HS-27A (cell line): ENCODE results near the gene CDH5.

Experiments used
- DNase-seq: peaks from one replicate; pipeline ENCODE4 v3.0.0-alpha.2; 2012; ENCODE audit warnings: low read depth, missing footprints

Gene CDH5

DNA sequence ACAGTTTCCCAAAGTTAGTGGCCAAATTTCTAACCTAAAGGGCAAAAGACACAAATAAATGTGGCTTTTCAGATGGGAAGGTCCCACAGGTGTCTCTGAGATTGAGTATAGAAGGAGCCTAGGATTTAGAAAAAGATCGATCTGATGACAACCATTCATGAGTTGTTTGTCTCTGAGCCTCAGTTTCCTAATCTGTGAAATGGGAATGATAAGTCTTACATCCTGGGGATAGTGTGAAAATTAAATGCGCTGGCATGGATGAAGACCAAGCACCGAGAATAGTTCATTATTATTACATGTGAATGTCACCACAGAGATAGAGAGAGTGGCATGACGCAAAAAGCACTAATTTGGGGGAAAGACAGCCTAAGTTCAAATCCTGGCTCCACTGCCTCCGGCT, 7.2 kb downstream of the CDH5 start:
- no peak for DNase-seq

DNA sequence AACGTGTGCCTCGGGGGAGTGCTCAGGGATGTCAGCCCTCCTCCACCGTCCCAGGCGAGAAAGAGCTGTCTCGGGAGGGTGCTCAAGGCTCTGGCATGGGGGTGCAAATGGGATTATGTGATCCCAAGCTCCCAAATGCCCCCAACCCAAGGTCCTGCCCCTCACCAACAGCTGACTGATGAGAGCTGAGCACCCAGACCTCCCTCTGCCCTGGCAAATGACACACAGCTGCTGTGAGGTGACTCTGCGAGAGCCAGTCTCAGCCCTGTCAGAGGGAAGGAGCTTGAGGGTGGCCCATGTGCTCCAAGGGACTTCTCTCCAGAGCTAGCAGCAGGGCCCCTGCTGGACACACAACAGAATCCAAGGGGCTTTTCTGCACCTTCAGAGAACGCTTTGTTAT, 7.7 kb downstream of the CDH5 start:
- DNase-seq, result no peak

DNA sequence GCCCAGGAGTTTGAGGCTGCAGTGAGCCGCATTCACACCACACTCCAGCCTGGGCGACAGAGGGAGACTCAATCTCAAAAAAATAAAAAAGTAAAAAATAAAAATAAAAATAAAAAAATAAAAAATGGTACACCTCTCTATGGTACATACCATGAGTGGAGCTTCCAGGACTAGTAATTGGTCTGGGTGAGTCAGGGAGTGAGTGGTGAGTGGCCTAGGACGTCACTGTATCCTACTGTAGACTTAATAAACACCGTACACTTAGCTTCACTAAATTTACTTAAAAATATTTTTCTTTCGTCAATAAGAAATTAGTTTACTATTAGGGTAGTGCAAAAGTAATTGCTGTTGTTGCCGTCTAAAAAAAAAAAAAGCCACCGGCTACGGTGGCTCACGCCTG, 9.0 kb downstream of the CDH5 start:
- no peak for DNase-seq

DNA sequence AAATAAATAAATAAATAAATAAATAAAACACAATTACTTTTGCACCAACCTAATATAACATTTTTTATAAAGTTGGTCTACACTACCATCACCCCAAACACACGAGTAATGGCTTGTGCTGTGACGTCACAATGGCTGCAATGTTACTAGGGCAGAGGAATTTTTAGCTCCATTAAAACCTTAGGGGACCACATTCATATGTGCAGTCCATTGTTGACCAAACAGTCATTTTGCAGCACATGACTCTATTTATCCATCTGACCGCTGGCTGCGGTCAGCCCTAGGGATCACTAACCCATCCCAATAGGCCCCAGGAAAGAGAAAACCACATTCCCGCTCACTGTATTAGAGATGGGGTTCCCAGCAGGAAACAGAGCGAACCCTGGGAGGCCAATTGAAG, 9.6 kb downstream of the CDH5 start:
- no peak for DNase-seq

DNA sequence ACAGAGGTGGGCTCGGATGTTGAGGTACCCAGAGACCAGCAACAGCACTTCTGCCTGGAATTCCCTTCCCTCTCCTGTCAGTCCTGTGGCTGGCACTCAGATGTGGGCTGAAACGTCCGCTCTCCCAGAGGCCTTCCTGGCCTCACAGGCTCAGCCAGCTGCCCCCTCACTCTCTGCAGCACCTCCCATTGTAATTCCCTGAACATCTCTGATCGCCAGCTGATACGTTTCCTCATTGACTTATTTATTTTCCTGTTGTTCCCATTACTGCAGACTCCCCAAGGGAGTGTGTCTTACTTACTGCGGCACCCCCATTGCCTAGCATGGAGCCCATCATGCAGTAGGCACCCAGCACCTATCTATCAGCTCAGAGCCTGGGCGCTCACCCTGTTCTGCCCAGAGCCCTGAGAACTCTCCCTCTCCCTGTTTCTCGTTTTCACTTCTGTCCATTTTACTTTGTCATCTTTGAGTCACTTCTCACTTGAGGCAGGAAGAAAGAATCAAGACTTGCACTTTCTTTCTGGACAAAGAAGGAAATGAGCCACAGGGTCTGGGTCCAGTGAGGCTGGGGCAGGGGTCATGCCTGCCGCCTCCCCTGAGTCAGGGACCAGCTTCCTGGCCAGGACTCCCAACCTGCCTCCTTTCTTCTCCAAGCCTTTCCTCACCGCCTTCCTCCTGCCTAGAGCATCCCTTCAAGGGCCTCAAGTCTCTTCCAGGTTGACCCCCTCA, 10.2 kb downstream of the CDH5 start:
- DNase-seq, result no peak

DNA sequence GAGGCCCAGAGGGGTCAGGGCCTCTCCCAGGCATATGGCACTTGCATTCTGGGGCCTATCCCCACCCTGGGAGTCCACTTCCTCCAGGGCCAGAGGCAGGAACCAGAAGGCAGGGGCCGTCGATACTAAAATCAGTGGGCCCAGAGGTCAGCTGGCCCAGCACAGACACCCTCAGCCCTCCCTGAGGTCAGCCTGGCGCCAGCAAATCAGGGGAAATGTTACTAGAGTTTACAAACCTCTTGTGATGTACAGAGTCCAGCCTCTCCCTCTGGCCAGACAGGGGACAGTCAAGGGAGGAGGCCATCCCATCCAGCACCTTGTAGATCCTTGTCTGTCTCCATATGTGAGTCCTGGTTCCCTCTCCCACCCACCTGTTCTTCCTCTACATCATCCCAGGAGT, 10.8 kb downstream of the CDH5 start:
- DNase-seq, result no peak

DNA sequence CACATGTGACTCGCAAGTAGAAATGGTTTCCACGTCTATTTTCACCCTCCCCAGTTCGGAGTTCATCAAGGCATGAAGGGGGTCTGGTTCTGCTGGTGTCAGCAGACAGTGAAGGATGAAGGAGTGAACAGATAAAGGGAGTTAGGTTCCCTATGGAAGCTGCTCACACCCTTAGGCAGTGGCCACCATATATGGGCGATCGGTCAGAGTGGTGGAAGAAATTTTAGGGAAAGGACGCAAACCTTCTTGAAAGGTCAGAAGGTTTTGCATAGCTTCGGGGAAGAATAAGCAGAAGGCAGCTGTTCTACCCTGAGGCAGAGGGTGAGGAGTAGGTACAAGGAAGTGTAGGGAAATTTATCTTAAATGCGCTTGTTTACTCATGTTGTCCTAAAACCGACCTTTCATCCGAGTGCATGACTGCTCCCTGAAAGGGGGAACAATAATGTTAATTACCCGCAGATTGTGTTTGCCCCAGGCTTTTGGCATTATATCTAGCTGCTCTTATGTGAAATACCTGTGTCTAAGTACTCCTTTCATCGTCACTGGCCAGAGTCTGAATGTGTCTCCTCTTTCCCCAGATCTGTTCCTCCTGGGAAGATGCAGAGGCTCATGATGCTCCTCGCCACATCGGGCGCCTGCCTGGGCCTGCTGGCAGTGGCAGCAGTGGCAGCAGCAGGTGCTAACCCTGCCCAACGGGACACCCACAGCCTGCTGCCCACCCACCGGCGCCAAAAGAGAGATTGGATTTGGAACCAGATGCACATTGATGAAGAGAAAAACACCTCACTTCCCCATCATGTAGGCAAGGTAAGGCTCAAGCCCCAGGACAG, 12.5 kb downstream of the CDH5 start:
- no peak for DNase-seq

DNA sequence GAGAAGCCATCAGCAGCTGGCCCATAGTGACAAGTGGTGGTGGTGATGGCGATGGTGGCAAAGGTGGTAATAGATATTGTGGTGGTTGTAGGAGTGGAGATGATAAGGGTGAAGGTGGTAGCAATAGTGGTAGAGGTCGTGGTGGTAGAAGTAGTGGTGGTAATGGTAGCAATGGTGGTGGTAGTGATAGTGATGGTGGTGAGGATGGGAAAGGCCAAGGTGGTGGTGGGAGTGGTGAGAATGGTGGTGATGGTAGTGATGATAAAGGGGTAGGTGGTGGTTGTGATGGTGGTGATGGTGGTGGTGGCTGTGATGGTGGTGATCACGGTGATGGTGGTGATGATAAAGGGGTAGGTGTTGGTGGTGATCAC, 13.1 kb downstream of the CDH5 start:
- no peak for DNase-seq

DNA sequence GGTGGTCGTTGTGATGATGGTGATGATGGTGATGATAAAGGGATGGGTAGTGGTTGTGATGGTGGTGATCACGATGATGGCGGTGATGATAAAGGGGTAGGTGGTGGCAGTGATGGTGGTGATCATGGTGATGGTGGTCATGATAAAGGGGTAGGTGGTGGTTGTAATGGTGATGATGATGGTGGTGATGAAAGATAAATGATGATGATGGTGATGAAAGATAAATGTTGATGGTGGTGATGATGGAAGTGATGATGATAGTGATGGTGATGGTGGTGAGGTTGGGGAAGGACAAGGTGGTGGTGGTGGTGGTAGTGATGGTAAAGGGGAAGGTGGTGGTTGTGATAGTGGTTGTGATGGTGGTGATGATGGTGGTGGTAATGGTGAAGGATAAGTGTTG, 13.9 kb downstream of the CDH5 start:
- DNase-seq, result no peak

DNA sequence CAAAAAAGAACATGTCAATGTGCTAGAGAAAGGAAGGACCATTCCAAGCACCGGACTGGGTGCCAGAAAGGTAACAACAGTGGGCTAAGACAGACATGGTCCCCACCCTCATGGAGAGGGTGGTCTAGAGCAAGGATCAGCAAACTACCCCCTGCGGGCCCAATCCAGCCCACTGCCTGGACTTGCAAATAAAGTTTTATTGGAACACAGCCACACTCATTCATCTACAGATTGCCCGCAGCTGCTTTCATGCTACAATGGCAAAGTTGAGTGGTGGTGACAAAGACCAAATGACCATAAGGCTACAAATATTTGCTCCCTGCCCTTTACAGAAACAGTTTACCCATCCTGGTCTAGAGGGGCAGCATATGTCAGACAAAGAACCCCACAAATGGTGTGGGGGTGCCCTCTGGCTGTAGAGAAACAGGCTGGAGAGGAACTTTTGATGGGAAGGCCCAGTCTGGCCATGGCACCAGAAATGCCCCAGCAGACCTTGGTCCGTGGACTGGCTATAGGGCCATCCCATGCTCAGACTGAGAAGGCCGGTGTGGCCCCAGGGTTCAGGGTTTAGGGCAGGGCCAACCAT, 15.2 kb downstream of the CDH5 start:
- no peak for DNase-seq

DNA sequence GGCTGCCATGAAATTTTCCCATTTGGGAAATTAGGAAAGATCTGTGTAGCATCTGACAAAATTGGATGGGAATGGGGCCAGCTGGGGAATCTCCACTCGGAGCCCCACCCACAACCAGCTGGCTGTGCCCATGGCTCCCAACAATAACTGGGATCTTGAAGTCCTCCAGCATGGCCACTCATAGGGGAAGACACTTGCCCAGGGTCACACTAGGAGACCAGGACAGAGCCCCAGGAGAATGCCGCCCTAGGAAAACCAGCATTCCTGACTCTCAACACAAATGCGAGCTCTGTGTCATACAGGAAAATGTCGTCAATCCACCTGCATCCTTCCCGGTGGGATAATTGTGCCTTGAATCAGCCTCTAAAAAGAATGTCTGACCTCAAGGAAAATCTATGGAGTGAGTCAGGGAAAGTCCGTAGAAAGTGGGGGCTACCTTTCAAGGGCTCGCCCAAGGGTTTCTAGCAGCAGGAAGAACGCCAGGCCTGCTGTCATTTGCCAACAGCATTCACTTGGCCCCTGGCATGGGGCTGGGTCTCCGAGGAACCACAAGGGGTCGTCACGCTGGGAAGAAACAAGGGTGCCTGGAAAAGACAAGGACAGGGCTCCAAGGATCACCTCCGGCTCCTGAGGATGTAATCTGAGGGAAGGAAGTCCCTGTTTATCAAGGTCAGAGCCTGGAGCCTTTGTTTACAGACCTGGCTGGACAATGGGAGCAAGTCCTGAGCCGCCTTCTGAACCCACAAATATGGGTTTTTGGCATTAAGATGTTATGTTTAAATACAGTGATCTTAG, 15.9 kb downstream of the CDH5 start:
- DNase-seq, result peak; percentile 94

DNA sequence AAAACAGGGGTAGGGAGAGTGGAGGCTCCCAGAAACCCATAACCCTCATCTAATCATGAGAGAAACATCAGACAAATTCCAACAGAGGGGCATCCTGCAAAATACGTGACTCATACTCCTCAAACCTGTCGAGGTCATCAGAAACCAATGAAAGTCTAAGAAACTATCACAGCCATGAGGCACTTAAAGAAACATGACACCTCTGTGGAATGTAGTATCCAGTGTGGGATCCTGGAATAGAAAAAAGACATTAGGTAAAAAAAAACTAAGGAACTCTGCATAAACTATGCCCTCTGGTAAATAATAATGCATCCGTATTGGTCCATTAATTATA, 16.4 kb downstream of the CDH5 start:
- peak; percentile 88 for DNase-seq

DNA sequence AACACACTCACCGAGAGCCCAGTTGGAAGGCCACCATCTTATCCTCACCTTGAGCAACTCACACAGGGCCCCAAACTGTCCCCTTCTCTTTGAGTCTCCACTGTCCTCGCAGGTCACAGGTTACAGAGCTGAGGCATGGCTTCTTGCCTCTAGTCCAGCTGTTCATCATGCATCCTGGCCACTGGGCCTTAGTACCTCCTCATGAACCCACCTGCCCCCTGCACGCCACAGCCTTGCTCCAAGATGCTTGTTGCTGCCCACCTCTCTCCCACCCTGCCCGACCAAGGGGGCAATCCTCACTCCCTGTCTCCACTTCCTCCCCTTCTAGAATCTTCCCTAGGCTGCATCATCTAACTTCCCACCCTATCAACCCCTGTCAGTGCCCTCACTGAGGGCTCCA, 17.1 kb downstream of the CDH5 start:
- no peak for DNase-seq

DNA sequence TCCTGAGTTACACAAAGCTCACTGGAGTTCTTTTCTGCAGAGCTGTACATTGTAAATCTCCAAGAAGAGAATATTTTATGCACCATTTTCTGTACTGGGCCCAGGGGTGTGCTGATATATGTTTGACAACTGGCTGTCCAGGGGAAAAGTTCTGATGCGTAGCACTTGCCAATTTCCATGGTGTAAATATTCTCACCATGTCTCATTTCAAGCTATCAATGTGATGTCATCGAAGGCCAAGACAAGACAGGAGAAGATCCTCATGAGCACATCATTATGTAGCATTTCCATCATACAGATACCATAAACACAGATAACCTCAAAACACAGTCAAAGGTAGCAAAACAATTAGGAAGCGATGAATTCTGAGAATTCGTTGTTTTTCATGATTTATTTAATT, 18.9 kb downstream of the CDH5 start:
- no peak for DNase-seq

DNA sequence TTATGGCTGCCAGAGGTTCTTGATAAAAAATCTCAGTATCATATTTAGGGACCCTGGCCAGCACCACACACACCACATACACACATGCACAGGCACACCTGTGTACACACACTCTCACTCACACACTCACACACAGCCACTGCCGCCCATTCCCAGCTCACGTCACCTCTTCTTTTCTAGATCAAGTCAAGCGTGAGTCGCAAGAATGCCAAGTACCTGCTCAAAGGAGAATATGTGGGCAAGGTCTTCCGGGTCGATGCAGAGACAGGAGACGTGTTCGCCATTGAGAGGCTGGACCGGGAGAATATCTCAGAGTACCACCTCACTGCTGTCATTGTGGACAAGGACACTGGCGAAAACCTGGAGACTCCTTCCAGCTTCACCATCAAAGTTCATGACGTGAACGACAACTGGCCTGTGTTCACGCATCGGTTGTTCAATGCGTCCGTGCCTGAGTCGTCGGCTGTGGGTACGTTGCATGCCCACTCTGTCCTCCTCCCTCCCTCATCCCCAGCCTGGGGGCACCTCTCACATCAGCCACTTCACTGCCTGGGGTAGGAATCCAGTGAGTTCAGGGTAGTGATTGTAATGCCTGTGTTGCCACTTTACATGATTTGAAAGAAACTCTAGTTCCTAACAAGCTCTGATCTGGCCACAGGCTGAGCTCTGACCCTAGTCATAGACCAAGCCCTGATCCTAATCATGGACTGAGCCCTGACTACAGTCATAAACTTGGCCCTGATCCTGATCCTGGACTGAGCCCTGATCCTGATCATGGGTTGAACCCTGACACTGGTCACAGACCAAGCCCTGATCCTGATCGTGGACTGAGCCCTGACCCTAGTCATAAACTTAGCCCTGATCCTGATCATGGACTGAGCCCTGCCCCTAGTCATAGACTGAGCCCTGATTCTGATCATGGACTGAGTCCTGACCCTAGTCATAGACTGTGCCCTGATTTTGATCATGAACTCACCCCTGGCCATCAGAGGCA, 20.4 kb downstream of the CDH5 start:
- DNase-seq, result no peak

DNA sequence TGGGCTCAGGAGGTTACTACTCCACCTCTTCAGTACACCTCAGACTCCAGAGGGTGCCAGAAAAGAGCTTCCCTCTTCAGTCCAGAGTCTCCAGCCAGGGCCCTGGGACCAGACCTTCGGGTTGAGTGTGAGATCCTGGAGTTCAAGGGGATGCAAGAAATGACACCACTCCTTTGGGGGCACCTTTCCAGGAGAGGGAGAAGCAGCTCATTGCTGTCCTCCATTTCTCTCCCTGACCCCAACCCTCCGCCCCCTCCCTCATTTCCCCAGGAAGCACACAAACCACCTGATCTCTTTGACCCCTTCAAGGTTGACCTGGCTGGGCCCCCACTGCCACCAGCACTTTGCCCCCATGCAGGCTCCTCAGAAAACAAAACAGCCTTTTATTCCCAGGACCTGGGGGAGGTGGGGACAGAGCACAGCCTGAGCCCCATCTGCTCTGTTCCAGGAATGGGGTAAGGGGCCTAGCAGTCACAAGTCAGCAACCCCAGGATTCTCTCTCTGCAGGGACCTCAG, 21.4 kb downstream of the CDH5 start:
- no peak for DNase-seq

DNA sequence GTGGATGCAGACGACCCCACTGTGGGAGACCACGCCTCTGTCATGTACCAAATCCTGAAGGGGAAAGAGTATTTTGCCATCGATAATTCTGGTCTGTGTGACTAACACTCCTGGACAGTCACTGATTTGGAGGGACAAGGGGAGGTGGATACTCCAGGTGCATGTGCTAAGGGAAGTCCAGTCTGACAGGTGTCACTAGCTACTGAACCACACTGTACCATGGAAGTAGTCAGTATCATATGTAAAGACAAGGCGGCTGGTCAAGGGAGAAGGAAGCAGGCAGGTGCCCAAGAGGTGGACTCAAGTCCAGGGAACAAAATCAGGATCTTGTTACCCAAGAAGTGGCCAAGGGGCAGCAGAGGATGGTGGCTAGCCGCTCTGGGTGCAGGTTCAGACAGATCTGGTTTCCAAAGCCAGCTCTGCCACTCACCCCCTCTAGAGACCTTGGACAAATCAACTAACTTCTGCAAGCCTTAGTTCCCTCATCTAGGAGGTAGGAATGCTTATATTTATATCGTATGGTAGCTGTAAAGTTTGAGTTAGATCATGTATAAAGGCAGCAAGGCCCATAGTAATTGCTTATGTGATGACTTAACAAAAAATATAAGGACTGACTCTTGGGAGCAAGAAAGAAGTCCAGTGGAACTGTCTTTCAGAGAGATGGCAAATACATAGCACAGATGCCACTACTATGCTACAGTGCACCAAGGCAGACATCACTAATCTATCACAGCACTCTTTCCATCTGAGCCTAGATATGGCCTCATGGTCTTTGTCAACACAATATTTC, 22.1 kb downstream of the CDH5 start:
- DNase-seq, result no peak

DNA sequence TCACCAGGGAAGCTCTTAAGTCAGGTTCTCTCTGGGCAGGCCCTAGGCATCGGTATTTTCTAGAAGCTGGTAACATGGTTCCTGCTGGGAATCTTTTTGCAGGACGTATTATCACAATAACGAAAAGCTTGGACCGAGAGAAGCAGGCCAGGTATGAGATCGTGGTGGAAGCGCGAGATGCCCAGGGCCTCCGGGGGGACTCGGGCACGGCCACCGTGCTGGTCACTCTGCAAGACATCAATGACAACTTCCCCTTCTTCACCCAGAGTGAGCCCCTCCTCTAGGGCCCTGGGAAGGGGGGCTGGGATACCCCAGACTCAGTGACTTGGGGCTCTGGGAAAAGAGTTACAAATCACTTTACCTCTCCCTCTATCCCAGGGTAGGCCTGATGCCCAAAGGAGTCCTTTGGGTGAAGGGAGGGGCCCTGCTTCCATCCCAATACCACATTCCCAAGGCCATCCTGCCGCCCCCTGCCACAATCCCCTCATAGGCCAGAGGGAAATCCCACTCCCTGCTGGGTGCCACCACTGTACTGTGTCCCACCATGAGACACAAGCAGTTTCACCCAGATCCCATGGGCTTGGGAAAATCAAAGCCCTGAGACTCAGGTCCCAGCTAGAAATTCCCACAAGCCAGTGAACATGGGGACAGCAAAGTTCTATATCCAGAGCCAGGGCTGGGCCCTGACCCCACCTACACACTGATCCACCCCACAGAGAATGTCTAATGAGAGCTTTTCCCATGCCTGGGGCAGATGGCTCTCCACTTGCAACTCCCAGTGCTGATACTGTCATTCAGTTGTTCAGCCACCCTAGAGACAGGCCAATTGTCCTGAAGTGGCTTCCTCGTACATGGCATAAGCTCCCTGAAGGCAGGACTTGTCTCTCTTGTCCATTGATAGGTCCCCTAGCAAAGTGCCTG, 23.0 kb downstream of the CDH5 start:
- no peak for DNase-seq
